HG02678 (cell line): ENCODE results near the gene ZNF606.

Experiments
- ATAC-seq: cut with Tn5 transposase; IDR thresholded peaks from one replicate; pipeline ENCODE4 v1.9.1; 2021; ENCODE audit warnings: mild to moderate bottlenecking, moderate library complexity; ENCODE audit not compliant: unreplicated experiment

ZNF606 gene

GRCh38 chr19:57934820-57935665 is 67.6 kb downstream of the ZNF606 start, which contains the start of gene ZNF418:
ZNF418 (minus strand) TSS chr19:57935402; CDS start chr19:57933822, 1,580 bp downstream.
- ATAC-seq = peak; percentile 81

GRCh38 chr19:57927587-57927986 is 75.0 kb downstream of the ZNF606 start:
- ATAC-seq = no peak
